ENCODE results near the gene DACT3. TPM values are rescaled to one million over a fixed set of nuclear protein-coding genes. Genes with fewer than 3 reads are reported as not detected.

Gene DACT3
- polyA plus RNA-seq, 1 donor from 2014 or later = 29.3 TPM

- Histone ChIP-seq H3K9me2 (ENCODE audit: insufficient read depth, low read length) (no peaks in the 10 kb centered on the region), H3K4me2 (ENCODE audit: low read length) (no peak overlapping the region), H4K20me1 (ENCODE audit: insufficient read depth) (no peaks in the 10 kb centered on the region), H3K9me3 (ENCODE audit: low read length) (no peaks in the 10 kb centered on the region), H3K79me2 (replicated peaks; ENCODE audit: insufficient read depth, low read length) (no peaks in the 10 kb centered on the region), H3K36me3 (ENCODE audit: insufficient read depth, low read length) (no peaks in the 10 kb centered on the region), H3K9ac (ENCODE audit: low read length) (no peak overlapping the region), H2AFZ (ENCODE audit: low read depth, low read length) (no peak overlapping the region), H3K27me3 (ENCODE audit: insufficient read depth, low read depth, low read length) (no peaks in the 10 kb centered on the region), H3F3A (ENCODE audit: insufficient read depth, low read length, poor library complexity, severe bottlenecking) (no peaks in the 10 kb centered on the region), H3K4me3 (ENCODE audit: low read length) (no peak overlapping the region), H3K27ac (ENCODE audit: low read length) (no peak overlapping the region)
- TF ChIP-seq EP300 (conservative IDR thresholded peaks at IDR 0.05; ENCODE audit: poor library complexity, severe bottlenecking) = no peak
Observed at GRCh38 chr19:46620716-46621115, 40.3 kb downstream of the DACT3 start.

- TF ChIP-seq EZH2 (IDR thresholded peaks at IDR 0.05; ENCODE audit: borderline replicate concordance, insufficient read depth, low read length, poor library complexity, severe bottlenecking) (no peak), MXI1 (conservative IDR thresholded peaks at IDR 0.05; ENCODE audit: poor library complexity, severe bottlenecking) (no peak), EP300 (conservative IDR thresholded peaks at IDR 0.05; ENCODE audit: poor library complexity, severe bottlenecking) (no peak), POLR2AphosphoS5 (IDR thresholded peaks at IDR 0.05) (no peak), REST (IDR thresholded peaks at IDR 0.05; ENCODE audit: borderline replicate concordance) (no peak), SMC3 (conservative IDR thresholded peaks at IDR 0.05; ENCODE audit: poor library complexity) (no peak), CTCF (IDR thresholded peaks at IDR 0.05; ENCODE audit: poor library complexity, severe bottlenecking) (no peak), RAD21 (conservative IDR thresholded peaks at IDR 0.05) (no peak), TAF1 (IDR thresholded peaks at IDR 0.05; ENCODE audit: low read depth) (no peak)
- no peaks in the 10 kb centered on the region for H3K27me3 ChIP-seq (ENCODE audit: insufficient read depth, low read depth, low read length)
- no peaks in the 10 kb centered on the region for H3K79me2 ChIP-seq (replicated peaks; ENCODE audit: insufficient read depth, low read length)
- no peaks in the 10 kb centered on the region for H3F3A ChIP-seq (ENCODE audit: insufficient read depth, low read length, poor library complexity, severe bottlenecking)
- H3K9me3 ChIP-seq (ENCODE audit: low read length) = no peaks in the 10 kb centered on the region
- H3K9ac ChIP-seq (ENCODE audit: low read length) = no peak overlapping the region
- no peak overlapping the region for H3K4me2 ChIP-seq (ENCODE audit: low read length)
- H3K9me2 ChIP-seq (ENCODE audit: insufficient read depth, low read length) = no peaks in the 10 kb centered on the region
- no peaks in the 10 kb centered on the region for H4K20me1 ChIP-seq (ENCODE audit: insufficient read depth)
- H3K27ac ChIP-seq (ENCODE audit: low read length) = no peak overlapping the region
- H3K4me3 ChIP-seq (ENCODE audit: low read length) = no peak overlapping the region
- H3K36me3 ChIP-seq (ENCODE audit: insufficient read depth, low read length) = no peaks in the 10 kb centered on the region
- no peak overlapping the region for H2AFZ ChIP-seq (ENCODE audit: low read depth, low read length)
Observed at GRCh38 chr19:46620267-46620666, 40.7 kb downstream of the DACT3 start.

Data from neural cell (in vitro differentiated cells).